ENCODE measurements around the gene UBE2Z. TPM values are rescaled to one million over a fixed set of nuclear protein-coding genes. Genes with fewer than 3 reads are reported as not detected.

The UBE2Z gene
- total RNA-seq, 2 experiments from 2014 or later = 60.5 to 61.6 TPM

GRCh38 chr17:48883171-48883570, 25.0 kb upstream of the UBE2Z start:
- no peaks in the 10 kb centered on the region for H3K36me3 Mint-ChIP-seq (ENCODE audit: low read depth)
- DNase-seq (no peak), ATAC-seq (ENCODE audit: poor library complexity) (no peak)
- Histone ChIP-seq H3K36me3 (ENCODE audit: insufficient read depth, low read length) (no peaks in the 10 kb centered on the region), H3K4me1 (ENCODE audit: insufficient read depth, low read length) (peaks cover 10% of the 10 kb centered on the region), H3K27ac (ENCODE audit: low read depth in 1 of 2, low read length in 2 of 2) (no peak overlapping the region), H3K9me3 (ENCODE audit: control insufficient read depth in 1 of 2, insufficient read depth in 1 of 2, low read length in 2 of 2) (no peaks in the 10 kb centered on the region), H3K27me3 (ENCODE audit: control insufficient read depth in 1 of 2, insufficient read depth in 2 of 2, low read length in 2 of 2) (peaks cover 0 to under 1% of the 10 kb centered on the region in 2 experiments), H3K4me3 (ENCODE audit: low read length) (no peak overlapping the region)
- H3K27ac Mint-ChIP-seq = no peak overlapping the region
- no peak overlapping the region for H3K4me3 Mint-ChIP-seq
- no peaks in the 10 kb centered on the region for H3K27me3 Mint-ChIP-seq
- TF ChIP-seq CTCF (IDR thresholded peaks at IDR 0.05) = no peak
- H3K4me1 Mint-ChIP-seq (ENCODE audit: low read depth) = no peaks in the 10 kb centered on the region
- POLR2A ChIA-PET = no interaction called here
- intact Hi-C loops (cut with DNase I, micrococcal nuclease) = no loop called here
- CTCF ChIA-PET = interaction anchor here (2.0 kb wide), 1 partner anchor 10 kb away, joined by 9 read pairs; no protein-coding TSS in a partner anchor
- no peaks in the 10 kb centered on the region for H3K9me3 Mint-ChIP-seq

GRCh38 chr17:48890086-48890485, 18.1 kb upstream of the UBE2Z start:
- Histone ChIP-seq H3K36me3 (ENCODE audit: insufficient read depth, low read length) (peaks cover 2% of the 10 kb centered on the region), H3K27ac (ENCODE audit: low read depth in 1 of 2, low read length in 2 of 2) (no peak overlapping the region), H3K9me3 (ENCODE audit: control insufficient read depth in 1 of 2, insufficient read depth in 1 of 2, low read length in 2 of 2) (no peaks in the 10 kb centered on the region), H3K27me3 (ENCODE audit: control insufficient read depth in 1 of 2, insufficient read depth in 2 of 2, low read length in 2 of 2) (no peaks in the 10 kb centered on the region), H3K4me3 (ENCODE audit: low read length) (no peak overlapping the region), H3K4me1 (ENCODE audit: insufficient read depth, low read length) (peaks cover 26% of the 10 kb centered on the region)
- ChIA-PET CTCF (interaction anchor here (0.6 to 2.7 kb wide), 2 partner anchors 11 to 14 kb away, joined by 3 to 8 read pairs; no protein-coding TSS in a partner anchor), POLR2A (interaction anchor here (5.9 kb wide), 1 partner anchor 19 kb away, joined by 112 read pairs; the partner anchor contains the start of gene UBE2Z)
- no peak for DNase-seq
- Mint-ChIP-seq H3K36me3 (ENCODE audit: low read depth) (peaks cover 10% of the 10 kb centered on the region), H3K27ac (no peak overlapping the region), H3K27me3 (no peaks in the 10 kb centered on the region), H3K4me1 (ENCODE audit: low read depth) (peaks cover 22% of the 10 kb centered on the region), H3K9me3 (no peaks in the 10 kb centered on the region), H3K4me3 (no peak overlapping the region)
- ATAC-seq (ENCODE audit: poor library complexity) = no peak
- intact Hi-C loops (cut with DNase I, micrococcal nuclease) = loop anchor here in 1 of 2 experiments (5.0 to 10.0 kb wide), 4 partner anchors 58 to 1825 kb away; partner anchors contain the start of gene CALCOCO2
- TF ChIP-seq CTCF (IDR thresholded peaks at IDR 0.05) = no peak

GRCh38 chr17:48892940-48893645, 15.1 kb upstream of the UBE2Z start:
- H3K4me1 ChIP-seq (ENCODE audit: insufficient read depth, low read length) = peaks cover 25% of the 10 kb centered on the region
- ATAC-seq (ENCODE audit: poor library complexity) = no peak
- no peaks in the 10 kb centered on the region for H3K9me3 ChIP-seq (ENCODE audit: control insufficient read depth in 1 of 2, insufficient read depth in 1 of 2, low read length in 2 of 2)
- H3K4me1 Mint-ChIP-seq (ENCODE audit: low read depth) = peaks cover 22% of the 10 kb centered on the region
- DNase-seq = peak in 2 of 14 experiments; percentile 43 to 49
- CTCF ChIA-PET = interaction anchor here (0.9 to 3.1 kb wide), 6 partner anchors 9 to 221 kb away, joined by 3 to 16 read pairs (median 4); no protein-coding TSS in a partner anchor
- no peaks in the 10 kb centered on the region for H3K27me3 Mint-ChIP-seq
- POLR2A ChIA-PET = interaction anchor here (0.5 to 5.9 kb wide), 15 partner anchors 10 to 1201 kb away, joined by 3 to 112 read pairs (median 5); partner anchors contain the start of genes SNF8, SP2, UBE2Z and ZNF652
- peak overlapping the region; percentile 80 to 86 for H3K27ac ChIP-seq (ENCODE audit: low read depth in 1 of 2, low read length in 2 of 2)
- H3K4me3 Mint-ChIP-seq = peak overlapping the region; percentile 90
- peaks cover 10% of the 10 kb centered on the region for H3K36me3 ChIP-seq (ENCODE audit: insufficient read depth, low read length)
- intact Hi-C loops (cut with DNase I, micrococcal nuclease) = loop anchor here (1.0 to 10.0 kb wide), 6 partner anchors 15 to 1828 kb away; partner anchors contain the start of genes UBE2Z (in 2 of the 2), CALCOCO2 (in 1 of the 2) and SNF8 (in 1 of the 2)
- H3K4me3 ChIP-seq (ENCODE audit: low read length) = peak overlapping the region; percentile 74
- H3K36me3 Mint-ChIP-seq (ENCODE audit: low read depth) = peaks cover 36% of the 10 kb centered on the region
- H3K27ac Mint-ChIP-seq = peak overlapping the region; percentile 91
- no peak for TF ChIP-seq CTCF (IDR thresholded peaks at IDR 0.05)
- no peaks in the 10 kb centered on the region for H3K9me3 Mint-ChIP-seq
- no peaks in the 10 kb centered on the region for H3K27me3 ChIP-seq (ENCODE audit: control insufficient read depth in 1 of 2, insufficient read depth in 2 of 2, low read length in 2 of 2)
